Aorta (tissue), 5 donors: ENCODE data around the gene SUSD1. TPM values are rescaled to one million over a fixed set of nuclear protein-coding genes. Genes with fewer than 3 reads are reported as not detected.
A peak's percentile ranks its signal among the peaks of the same experiment; 100 is the strongest.

ENCODE experiments used
- ATAC-seq: fragments of 200-7000 bp; cut with Tn5 transposase; one replicate; pipeline ENCODE4 v1.9.1; 2022; ENCODE audit warnings: moderate library complexity; ENCODE audit not compliant: low FRiP score
- DNase-seq, 2 donors: peaks; one replicate each; pipeline ENCODE4 v3.0.0-alpha.2; 2020
- H3K27ac ChIP-seq, 2 donors: one replicate each; pipeline ENCODE4 v1.5.1; 2013; ENCODE audit warnings: low read length in 2 of 2, mild to moderate bottlenecking in 2 of 2, moderate library complexity in 2 of 2, control low read depth in 1 of 2, inconsistent platforms in 1 of 2, low read depth in 1 of 2
- H3K27me3 ChIP-seq, 2 donors: one replicate each; pipeline ENCODE4 v1.6.1; 2013; ENCODE audit warnings: control low read depth in 1 of 2, low read length in 1 of 2, mild to moderate bottlenecking in 1 of 2, moderate library complexity in 1 of 2; ENCODE audit not compliant: insufficient read depth in 2 of 2, control insufficient read depth in 1 of 2
- H3K36me3 ChIP-seq, 2 donors: one replicate each; pipeline ENCODE4 v1.6.1; 2013; ENCODE audit warnings: control low read depth in 1 of 2, low read length in 1 of 2, mild to moderate bottlenecking in 1 of 2; ENCODE audit not compliant: insufficient read depth in 2 of 2, control insufficient read depth in 1 of 2
- H3K4me1 ChIP-seq, 2 donors: one replicate each; pipeline ENCODE4 v1.6.1; 2013; ENCODE audit warnings: low read length in 2 of 2, control low read depth in 1 of 2, mild to moderate bottlenecking in 1 of 2, moderate library complexity in 1 of 2; ENCODE audit not compliant: insufficient read depth in 2 of 2, control insufficient read depth in 1 of 2
- H3K4me3 ChIP-seq, 2 donors: one replicate each; pipeline ENCODE4 v1.5.1; 2013; ENCODE audit warnings: low read length in 2 of 2, control low read depth in 1 of 2, mild to moderate bottlenecking in 1 of 2
- H3K9me3 ChIP-seq: one replicate; pipeline ENCODE4 v1.6.1; 2013; ENCODE audit warnings: mild to moderate bottlenecking, low read length; ENCODE audit not compliant: control insufficient read depth
- WGBS, 2 donors: extraction: QIAGEN DNeasy Blood & Tissue Kit; methylation state at CpG; one replicate each; pipeline ENCODE4 v1.1.7; 2013; 5-methylcytosine and 5-hydroxymethylcytosine counted together
- intact Hi-C, 2 donors: fragments of 100-400 bp; cut with DNase I; formaldehyde crosslinking; loops; one replicate each; pipeline versions ENCODE4 v1.14.2 to v1.15.0; 2022
- polyA plus RNA-seq, 2 donors: library from polyadenylated mRNA; stranded (reverse); fragments of 200-250 nt; gene quantifications; one replicate each; pipeline ENCODE4 v1.2.3, GENCODE V29; 2013
- total RNA-seq, 2 donors: library from RNA; stranded (reverse); fragmentation: NEBNext Ultra II Directional; extraction: Animal tissue kit (Norgen Biotek cat#: 25700); gene quantifications; one replicate each; pipeline ENCODE4 v1.2.1, GENCODE V29; 2021
- donor health status: healthy with polysubstance abuse.
- donor health status: Bipolar disorder and iron deficiency.
- donor health status: DM: no; HTN: no; CAD: no.
- donor health status: DM: no; HTN: no; CAD: no.
- donor health status: DM: yes; HTN: yes; CAD: no.

Gene SUSD1
- total and polyA plus RNA-seq, 4 donors = 3.4 to 14.3 (median 9.0) TPM

DNA sequence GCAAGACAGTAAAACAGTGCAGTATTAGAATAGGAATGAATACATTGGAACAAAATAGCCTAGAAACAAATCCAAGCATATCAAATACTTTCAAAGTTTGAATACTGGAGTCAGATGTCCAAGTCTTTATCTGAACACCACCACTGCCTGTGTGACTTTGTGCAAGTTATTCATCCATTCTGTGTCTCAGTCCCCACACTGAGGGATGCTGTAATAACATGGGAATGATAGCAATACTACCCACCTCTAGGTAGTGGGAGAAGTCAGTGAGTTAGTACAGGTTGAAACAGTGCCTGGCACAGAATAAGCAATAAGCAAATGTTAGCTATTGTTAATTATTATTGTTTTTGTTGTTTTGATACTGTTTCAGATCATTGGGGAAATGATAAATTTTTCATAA, 130.9 kb downstream of the SUSD1 start:
- intact Hi-C loops = no loop called here

DNA sequence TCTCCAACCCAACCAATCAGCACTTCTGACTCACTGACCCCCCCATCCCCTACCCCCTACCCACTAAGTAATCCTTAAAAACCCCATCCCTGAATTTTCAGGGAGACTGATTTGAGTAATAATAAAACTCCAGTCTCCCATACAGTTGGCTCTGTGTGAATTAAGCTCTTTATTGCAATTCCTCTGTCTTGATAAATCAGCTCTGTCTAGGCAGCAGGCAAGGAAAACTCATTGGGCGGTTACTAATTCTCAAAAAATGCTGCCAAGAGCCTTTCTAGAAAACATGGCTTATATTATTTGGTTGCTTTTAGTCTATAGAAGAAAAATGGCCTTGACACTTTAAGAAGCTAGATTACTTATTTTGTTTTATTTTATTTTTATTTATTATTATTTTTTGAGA, 131.7 kb downstream of the SUSD1 start:
- H3K4me1 ChIP-seq = no peaks in the 10 kb centered on the region
- H3K27ac ChIP-seq = no peak overlapping the region
- intact Hi-C loops = no loop called here
- no peak overlapping the region for H3K4me3 ChIP-seq
- ATAC-seq (no peak), DNase-seq (no peak)
- WGBS, 2 donors = 59 to 87% methylated on average over 1 of the region's 1 CpG
- no peaks in the 10 kb centered on the region for H3K27me3 ChIP-seq
- H3K9me3 ChIP-seq = no peaks in the 10 kb centered on the region
- H3K36me3 ChIP-seq = no peaks in the 10 kb centered on the region

More for the DNA sequence above, 130.9 kb downstream of the SUSD1 start:
- Histone ChIP-seq H3K27me3 (no peaks in the 10 kb centered on the region), H3K27ac (no peak overlapping the region), H3K9me3 (no peaks in the 10 kb centered on the region), H3K4me3 (no peak overlapping the region), H3K36me3 (no peaks in the 10 kb centered on the region), H3K4me1 (peaks cover 2 to 3% of the 10 kb centered on the region in 2 donors)
- no peak for ATAC-seq
- no peak for DNase-seq

DNA sequence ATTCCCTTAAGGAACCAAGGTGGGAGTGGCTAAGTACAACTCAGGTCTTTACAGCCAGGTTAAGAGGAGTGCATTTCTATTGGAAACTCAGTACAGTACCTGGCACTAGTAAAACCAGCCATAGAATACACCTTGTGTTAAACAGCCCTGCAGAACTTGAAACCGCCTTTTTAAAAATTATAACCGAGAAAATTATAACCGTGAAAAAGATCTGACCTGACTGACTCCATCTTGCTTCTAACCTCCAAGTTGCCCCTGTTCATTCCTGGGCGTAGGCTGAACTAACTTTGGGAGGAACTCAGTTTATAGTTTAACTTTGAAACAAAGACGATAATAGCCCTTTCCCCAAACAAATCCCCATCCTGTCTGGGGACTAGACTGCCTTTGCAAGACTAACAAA, 132.3 kb downstream of the SUSD1 start:
- Histone ChIP-seq H3K4me3 (no peak overlapping the region), H3K27ac (no peak overlapping the region), H3K9me3 (no peaks in the 10 kb centered on the region), H3K4me1 (no peaks in the 10 kb centered on the region), H3K27me3 (no peaks in the 10 kb centered on the region), H3K36me3 (no peaks in the 10 kb centered on the region)
- intact Hi-C loops = no loop called here
- DNase-seq (no peak), ATAC-seq (no peak)
- WGBS, 2 donors = 92 to 97% methylated on average over 5 of the region's 5 CpGs

DNA sequence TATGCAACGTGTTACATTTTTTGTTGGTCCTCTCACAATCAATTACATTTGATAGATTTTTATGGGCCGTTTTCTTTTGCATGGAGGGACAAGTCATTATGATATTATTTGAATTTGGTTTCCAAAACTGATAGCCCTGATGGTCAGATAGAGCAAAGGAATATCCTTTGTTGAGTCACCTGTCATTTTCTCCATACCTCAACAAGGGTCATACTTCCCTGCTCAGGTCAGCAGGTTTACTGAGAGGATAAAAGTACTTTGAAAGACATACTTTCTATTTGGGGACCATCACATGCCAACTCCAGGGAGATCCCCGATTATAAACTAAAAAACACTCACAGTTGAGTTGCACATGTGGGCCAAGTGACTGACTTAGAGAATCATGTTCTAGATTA, 132.9 kb downstream of the SUSD1 start:
- intact Hi-C loops = no loop called here
- Histone ChIP-seq H3K27me3 (no peaks in the 10 kb centered on the region), H3K36me3 (no peaks in the 10 kb centered on the region), H3K4me1 (no peaks in the 10 kb centered on the region), H3K27ac (no peak overlapping the region), H3K4me3 (no peak overlapping the region), H3K9me3 (no peaks in the 10 kb centered on the region)
- DNase-seq = no peak
- 77 to 88% methylated on average over 3 of the region's 3 CpGs for WGBS, 2 donors
- no peak for ATAC-seq

DNA sequence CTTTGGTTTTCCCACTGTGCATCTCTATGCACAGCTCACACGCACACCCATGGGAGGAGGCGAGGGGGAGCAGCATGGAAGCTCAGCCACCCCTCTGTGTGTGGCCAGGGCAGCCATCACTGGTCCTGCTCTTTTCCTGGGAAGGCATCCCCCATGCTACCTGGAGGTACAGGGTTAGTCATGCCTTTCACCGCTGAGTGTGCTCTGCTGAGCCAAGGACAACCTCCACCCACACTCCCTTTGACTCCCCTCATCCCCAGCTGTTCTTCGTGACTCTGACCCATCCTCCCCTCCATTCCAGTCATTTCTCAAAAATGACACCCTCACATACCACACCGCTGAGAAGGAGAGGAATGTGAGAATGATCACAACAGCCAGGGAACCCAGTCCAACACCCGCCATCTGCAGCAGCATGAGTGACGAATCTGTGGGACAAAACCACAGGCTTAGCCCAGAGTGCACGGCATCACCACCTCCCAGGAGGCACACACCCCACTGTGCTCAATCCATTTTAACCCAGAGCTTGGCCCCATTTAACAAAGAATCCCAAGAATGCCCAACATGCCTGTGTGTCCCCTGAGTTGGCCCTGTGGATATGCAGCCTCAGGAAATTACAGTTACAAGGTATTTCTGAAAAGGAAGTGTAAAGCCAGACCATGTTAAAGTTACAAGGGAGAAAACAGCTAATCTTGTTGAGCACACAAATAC, 133.4 kb downstream of the SUSD1 start:
- WGBS, 2 donors = 41 to 56% methylated on average over 8 of the region's 8 CpGs
- Histone ChIP-seq H3K36me3 (no peaks in the 10 kb centered on the region), H3K9me3 (no peaks in the 10 kb centered on the region), H3K4me1 (no peaks in the 10 kb centered on the region), H3K27ac (no peak overlapping the region), H3K27me3 (no peaks in the 10 kb centered on the region), H3K4me3 (no peak overlapping the region)
- intact Hi-C loops = no loop called here
- DNase-seq = peak in 1 of 2 donors; percentile 69
- peak; percentile 38 for ATAC-seq

DNA sequence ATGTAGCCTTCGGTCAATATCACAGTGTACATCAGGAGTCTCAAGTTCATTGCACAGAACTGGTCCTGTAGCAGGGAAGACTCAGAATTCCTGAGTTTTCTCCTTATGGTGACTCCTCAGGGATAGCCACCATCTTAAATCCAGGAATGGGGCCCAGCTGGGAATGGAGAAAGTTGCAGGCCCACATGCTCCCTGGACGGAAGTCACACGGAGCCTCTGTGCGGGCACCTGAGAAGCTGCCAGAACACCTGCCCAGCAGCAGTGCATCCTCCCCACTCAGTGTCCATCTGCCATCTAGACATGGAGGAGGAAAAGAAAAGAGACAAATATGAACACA, 133.9 kb downstream of the SUSD1 start:
- H3K4me3 ChIP-seq = no peak overlapping the region
- no peaks in the 10 kb centered on the region for H3K27me3 ChIP-seq
- no peaks in the 10 kb centered on the region for H3K4me1 ChIP-seq
- H3K27ac ChIP-seq = no peak overlapping the region
- intact Hi-C loops = no loop called here
- no peak for ATAC-seq
- H3K9me3 ChIP-seq = no peaks in the 10 kb centered on the region
- H3K36me3 ChIP-seq = no peaks in the 10 kb centered on the region
- DNase-seq = no peak
- WGBS, 2 donors = 96 to 99% methylated on average over 4 of the region's 4 CpGs

DNA sequence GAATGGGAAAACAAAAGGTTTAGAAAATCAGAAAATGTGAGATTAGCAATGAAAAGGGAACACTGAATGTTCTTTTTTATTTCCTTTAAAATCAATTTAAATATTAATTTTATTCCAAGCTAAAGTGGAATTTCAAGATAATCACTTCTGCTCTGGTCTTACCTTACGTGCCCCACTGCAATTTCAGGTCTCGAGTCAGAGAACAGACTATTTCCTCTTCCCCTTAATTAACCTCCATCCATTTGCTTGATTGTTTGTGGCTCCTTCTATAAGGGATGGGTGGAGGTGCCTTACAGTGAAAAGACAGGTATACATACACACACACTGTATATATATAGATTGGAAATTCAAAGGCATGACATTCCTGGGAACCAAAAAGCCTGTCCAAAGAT, 137.1 kb downstream of the SUSD1 start:
- H3K36me3 ChIP-seq = no peaks in the 10 kb centered on the region
- 89 to 90% methylated on average over 2 of the region's 2 CpGs for WGBS, 2 donors
- intact Hi-C loops = no loop called here
- no peak for ATAC-seq
- no peak overlapping the region for H3K4me3 ChIP-seq
- H3K4me1 ChIP-seq = no peaks in the 10 kb centered on the region
- H3K27ac ChIP-seq = no peak overlapping the region
- H3K9me3 ChIP-seq = no peaks in the 10 kb centered on the region
- DNase-seq = no peak
- H3K27me3 ChIP-seq = no peaks in the 10 kb centered on the region

DNA sequence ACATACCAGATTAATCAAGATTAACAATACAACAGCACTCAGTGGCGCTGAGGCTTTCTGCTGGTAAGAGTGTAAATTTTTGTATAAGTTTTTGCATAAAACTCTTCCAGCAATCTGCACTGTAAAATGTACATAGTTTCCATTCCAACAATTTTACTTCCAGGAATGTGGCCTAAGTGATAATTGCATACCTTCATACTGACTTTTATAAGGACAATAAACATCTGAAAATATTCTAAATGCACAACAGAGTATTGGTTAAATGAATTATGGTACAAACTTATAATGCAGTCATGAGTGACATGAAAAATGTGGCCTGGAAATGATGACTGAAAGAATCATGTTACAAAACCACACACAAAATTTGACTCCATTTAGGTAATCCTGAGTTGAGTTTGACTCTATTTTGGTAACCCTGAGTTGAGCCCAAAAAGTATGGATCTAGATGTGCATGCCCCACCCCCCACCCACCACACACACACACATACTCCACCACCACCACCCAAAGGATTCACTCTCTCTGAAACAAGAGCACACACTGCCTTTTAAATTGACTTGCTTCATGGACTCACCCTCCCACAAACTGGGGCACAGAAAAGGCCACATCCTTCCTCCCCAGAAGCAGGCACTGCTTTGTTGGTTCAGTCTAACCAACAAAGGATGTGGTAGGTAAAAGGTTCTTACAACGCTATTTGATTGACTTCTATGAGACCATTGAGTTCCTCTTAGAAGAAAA, 137.6 kb downstream of the SUSD1 start:
- Histone ChIP-seq H3K36me3 (no peaks in the 10 kb centered on the region), H3K27me3 (no peaks in the 10 kb centered on the region)
- intact Hi-C loops = no loop called here

DNA sequence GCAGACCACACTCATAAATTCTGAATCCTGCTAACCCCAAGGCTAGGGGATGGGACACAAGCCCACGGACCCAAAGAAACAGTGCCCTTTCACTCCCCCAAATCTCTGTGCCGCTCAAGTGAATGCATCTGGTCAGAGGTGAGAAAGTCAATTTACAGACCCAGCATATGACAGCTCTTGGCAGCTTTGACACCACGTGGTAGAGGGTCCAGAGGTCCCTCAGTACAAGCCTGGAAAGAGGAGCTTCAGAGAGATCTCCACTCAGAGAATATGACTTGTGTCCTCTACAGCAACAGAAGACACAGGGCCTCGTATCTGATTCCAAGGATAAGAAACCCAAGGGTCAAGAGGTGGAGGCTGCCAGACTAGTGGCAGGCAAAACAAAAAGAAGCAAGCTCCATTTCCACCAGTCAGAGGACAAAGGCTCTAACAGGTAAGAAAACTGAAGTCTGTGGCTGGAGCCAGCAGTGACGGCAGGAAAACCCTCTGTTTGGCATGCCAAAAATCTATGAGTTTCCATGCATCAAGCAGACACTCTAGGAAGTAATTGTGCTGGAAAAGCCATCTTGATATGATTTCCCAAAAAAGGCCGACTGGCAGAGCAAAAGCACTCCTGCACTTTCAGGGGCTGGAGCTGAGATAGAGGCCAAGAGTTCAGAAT, 139.8 kb downstream of the SUSD1 start:
- H3K4me3 ChIP-seq = no peak overlapping the region
- no peak overlapping the region for H3K27ac ChIP-seq
- 76 to 78% methylated on average over 6 of the region's 6 CpGs for WGBS, 2 donors
- H3K9me3 ChIP-seq = no peaks in the 10 kb centered on the region
- no peaks in the 10 kb centered on the region for H3K36me3 ChIP-seq
- intact Hi-C loops = no loop called here
- no peak for DNase-seq
- no peaks in the 10 kb centered on the region for H3K27me3 ChIP-seq
- no peak for ATAC-seq
- H3K4me1 ChIP-seq = no peaks in the 10 kb centered on the region

More for the DNA sequence above, 137.6 kb downstream of the SUSD1 start:
- no peak overlapping the region for H3K27ac ChIP-seq
- no peak for ATAC-seq
- 82 to 91% methylated on average over 2 of the region's 2 CpGs for WGBS, 2 donors
- no peak overlapping the region for H3K4me3 ChIP-seq
- H3K4me1 ChIP-seq = no peaks in the 10 kb centered on the region
- DNase-seq = no peak
- H3K9me3 ChIP-seq = no peaks in the 10 kb centered on the region
